Glutamatergic neuron (in vitro differentiated cells): ENCODE data around the gene CCDC175. TPM values are rescaled to one million over a fixed set of nuclear protein-coding genes. Genes with fewer than 3 reads are reported as not detected.
A peak's percentile ranks its signal among the peaks of the same experiment; 100 is the strongest.

Source experiments
- DNase-seq: peaks from one replicate; pipeline ENCODE4 v3.0.0; 2022
- H3K27ac Mint-ChIP-seq: one replicate; pipeline ENCODE4 v1.8.0; 2020; ENCODE audit warnings: mild to moderate bottlenecking, mixed read lengths, inconsistent platforms; ENCODE audit not compliant: unreplicated experiment
- H3K27me3 Mint-ChIP-seq: one replicate; pipeline ENCODE4 v1.8.0; 2020; ENCODE audit warnings: mild to moderate bottlenecking, moderate library complexity, mixed read lengths, inconsistent platforms; ENCODE audit not compliant: unreplicated experiment
- H3K36me3 Mint-ChIP-seq: one replicate; pipeline ENCODE4 v1.8.0; 2020; ENCODE audit warnings: mild to moderate bottlenecking, mixed read lengths, inconsistent platforms; ENCODE audit not compliant: unreplicated experiment
- H3K4me1 Mint-ChIP-seq: one replicate; pipeline ENCODE4 v1.8.0; 2020; ENCODE audit warnings: mild to moderate bottlenecking, low read depth, mixed read lengths, inconsistent platforms; ENCODE audit not compliant: unreplicated experiment
- H3K4me3 Mint-ChIP-seq: one replicate; pipeline ENCODE4 v1.8.0; 2020; ENCODE audit warnings: mild to moderate bottlenecking, mixed read lengths, inconsistent platforms; ENCODE audit not compliant: unreplicated experiment
- H3K9me3 Mint-ChIP-seq: one replicate; pipeline ENCODE4 v1.8.0; 2020; ENCODE audit warnings: mild to moderate bottlenecking, moderate library complexity, mixed read lengths, inconsistent platforms; ENCODE audit not compliant: unreplicated experiment
- CTCF ChIP-seq: fragments of 200-600 bp; sonication (generic); IDR thresholded peaks from one replicate; pipeline ENCODE4 v1.5.0; 2021; ENCODE audit not compliant: partially characterized antibody, unreplicated experiment
- total RNA-seq: library from RNA; stranded (reverse); fragmentation: NEBNext Ultra II Directional; extraction: Animal tissue kit (Norgen Biotek cat#: 25700); gene quantifications from one replicate; pipeline ENCODE4 v1.2.1, GENCODE V29; 2021; ENCODE audit not compliant: unreplicated experiment

Gene CCDC175
- total RNA-seq, 1 donor from 2014 or later, result not detected

- no peak overlapping the region for H3K4me3 Mint-ChIP-seq
- no peaks in the 10 kb centered on the region for H3K4me1 Mint-ChIP-seq
- no peak for TF ChIP-seq CTCF
- H3K27ac Mint-ChIP-seq, result no peak overlapping the region
- H3K36me3 Mint-ChIP-seq, result no peaks in the 10 kb centered on the region
- DNase-seq, result no peak
- H3K9me3 Mint-ChIP-seq, result peaks cover 2% of the 10 kb centered on the region
- H3K27me3 Mint-ChIP-seq, result no peaks in the 10 kb centered on the region
Measured at GRCh38 chr14:59583755-59584154, 7.1 kb upstream of the CCDC175 start.

DNA sequence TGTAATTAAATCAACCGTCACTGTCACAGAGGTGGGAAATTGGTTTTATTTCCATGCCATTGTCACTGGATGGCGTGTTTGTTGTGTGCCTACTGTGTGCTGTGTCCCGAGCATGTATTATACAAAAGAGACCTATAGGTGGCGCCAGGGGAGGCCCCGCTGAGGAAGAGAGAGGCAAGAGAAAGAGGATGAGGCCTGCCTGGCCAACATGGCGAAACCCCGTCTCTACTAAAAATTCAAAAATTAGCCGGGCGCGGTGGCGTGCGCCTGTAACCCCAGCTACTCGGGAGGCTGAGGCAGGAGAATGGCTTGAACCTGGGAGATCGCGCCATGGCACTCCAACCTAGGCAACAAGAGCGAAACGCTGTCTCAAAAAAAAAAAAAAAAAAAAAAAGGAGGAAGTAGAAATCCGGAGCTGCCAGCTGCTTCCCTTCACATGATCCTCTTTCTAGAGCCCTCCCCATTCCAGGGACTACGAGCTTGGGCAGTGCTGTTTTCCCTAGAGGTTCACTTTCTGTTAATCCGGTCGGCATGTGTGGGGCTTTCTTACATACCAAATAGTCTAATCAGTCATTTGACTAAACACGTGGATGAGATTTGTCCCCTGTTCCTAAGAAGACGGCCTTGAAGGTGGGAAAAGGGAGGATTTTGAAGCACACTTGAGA, 6.4 kb upstream of the CCDC175 start:
- TF ChIP-seq CTCF, result peak; percentile 22
- Mint-ChIP-seq H3K27me3 (no peaks in the 10 kb centered on the region), H3K4me1 (no peaks in the 10 kb centered on the region), H3K36me3 (no peaks in the 10 kb centered on the region), H3K27ac (no peak overlapping the region), H3K4me3 (no peak overlapping the region), H3K9me3 (peaks cover 2% of the 10 kb centered on the region)
- DNase-seq, result no peak

- no peak for DNase-seq
- H3K27ac Mint-ChIP-seq, result no peak overlapping the region
- no peaks in the 10 kb centered on the region for H3K4me1 Mint-ChIP-seq
- TF ChIP-seq CTCF, result no peak
- no peaks in the 10 kb centered on the region for H3K36me3 Mint-ChIP-seq
- H3K9me3 Mint-ChIP-seq, result peaks cover 2% of the 10 kb centered on the region
- H3K4me3 Mint-ChIP-seq, result no peak overlapping the region
- H3K27me3 Mint-ChIP-seq, result no peaks in the 10 kb centered on the region
Measured at GRCh38 chr14:59582161-59582560, 5.5 kb upstream of the CCDC175 start.

DNA sequence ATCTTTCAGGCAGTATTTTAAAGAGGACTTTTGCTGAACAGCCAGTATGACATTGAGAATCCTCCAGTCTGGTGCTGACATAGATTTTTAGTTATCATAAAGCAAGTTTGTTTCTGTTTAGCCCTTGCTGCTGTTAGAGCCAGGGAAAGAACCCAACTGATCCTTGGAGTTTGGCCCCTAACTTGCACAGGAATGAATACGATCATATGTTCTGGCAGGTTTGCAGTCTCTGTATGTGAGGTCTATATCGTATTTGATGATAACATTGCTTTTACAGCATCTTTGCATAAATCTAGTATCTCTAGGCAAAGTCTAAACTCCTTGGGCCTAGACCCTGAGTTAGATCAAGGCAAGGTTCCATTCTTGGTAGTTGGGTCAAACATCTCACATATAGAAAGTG, 4.3 kb upstream of the CCDC175 start:
- no peak overlapping the region for H3K27ac Mint-ChIP-seq

More for the DNA sequence above, 4.3 kb upstream of the CCDC175 start:
- Mint-ChIP-seq H3K4me1 (no peaks in the 10 kb centered on the region), H3K27me3 (no peaks in the 10 kb centered on the region), H3K36me3 (no peaks in the 10 kb centered on the region), H3K9me3 (peaks cover 2% of the 10 kb centered on the region), H3K4me3 (no peak overlapping the region)
- no peak for TF ChIP-seq CTCF
- no peak for DNase-seq
